GM13976 (cell line): ENCODE measurements around the gene MBNL2.

Experiments
- DNase-seq: peaks from one replicate; pipeline ENCODE4 v3.0.0; 2012; ENCODE audit warnings: low spot score
- CTCF ChIP-seq: IDR thresholded peaks from 2 replicates; pipeline ENCODE4 v1.5.1; 2012; ENCODE audit warnings: borderline replicate concordance, mild to moderate bottlenecking; ENCODE audit not compliant: insufficient read depth; ENCODE audit errors: extremely low read depth, missing control alignments, control extremely low read depth
- in situ Hi-C: fragments of 300-500 bp; cut with MboI; formaldehyde crosslinking; loops from one replicate; pipeline ENCODE4 v1.12.0; 2022; ENCODE audit warnings: low sequenced_read_pairs, mixed read lengths, inconsistent platforms; ENCODE audit not compliant: unreplicated experiment

The MBNL2 gene

DNA sequence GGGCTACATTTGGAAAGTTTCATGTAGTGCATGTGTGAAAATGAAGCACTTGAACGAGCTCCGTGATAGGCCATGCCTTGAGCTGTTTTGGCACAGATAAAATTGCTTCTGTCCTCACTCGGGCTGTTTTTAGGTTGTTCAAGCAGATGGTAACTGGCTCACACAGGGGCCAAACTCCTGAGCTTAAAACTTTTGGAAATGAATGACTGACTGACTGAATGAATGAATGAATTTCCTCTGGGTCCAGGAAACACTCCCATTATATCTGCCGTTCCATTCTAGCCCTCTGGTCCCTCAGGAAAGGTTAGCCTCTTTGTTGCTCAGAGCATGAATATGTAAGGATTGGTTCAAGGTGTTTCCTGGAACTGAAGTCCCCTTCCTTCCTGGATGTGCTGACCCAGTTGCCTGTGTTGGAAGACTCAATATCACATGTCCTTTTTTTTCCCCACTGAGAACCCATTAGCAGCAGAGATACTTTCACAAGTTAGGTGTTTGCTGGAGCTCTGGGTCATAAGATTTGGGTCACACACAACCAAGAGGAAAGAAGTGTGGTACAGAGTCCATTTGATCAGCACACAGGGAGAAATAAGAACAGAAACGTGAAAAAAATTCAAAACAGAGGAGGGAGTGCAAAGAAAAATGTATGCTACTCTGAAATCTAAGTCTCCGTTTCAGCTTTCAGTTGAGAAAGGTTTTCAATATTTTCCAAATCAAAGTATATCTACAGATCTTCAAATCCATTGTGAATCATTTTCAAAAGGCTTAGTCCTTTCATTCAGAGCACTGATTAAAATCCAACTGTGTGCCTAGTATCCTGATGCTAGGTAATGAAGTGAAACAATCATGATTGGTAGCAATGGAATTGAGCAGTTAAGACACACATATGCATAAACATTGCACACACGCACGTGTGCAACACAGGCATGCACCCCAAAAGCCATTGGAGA is 18.9 kb downstream of the MBNL2 start:
- in situ Hi-C loops, result no loop called here
- no peak for DNase-seq
- no peak for TF ChIP-seq CTCF

DNA sequence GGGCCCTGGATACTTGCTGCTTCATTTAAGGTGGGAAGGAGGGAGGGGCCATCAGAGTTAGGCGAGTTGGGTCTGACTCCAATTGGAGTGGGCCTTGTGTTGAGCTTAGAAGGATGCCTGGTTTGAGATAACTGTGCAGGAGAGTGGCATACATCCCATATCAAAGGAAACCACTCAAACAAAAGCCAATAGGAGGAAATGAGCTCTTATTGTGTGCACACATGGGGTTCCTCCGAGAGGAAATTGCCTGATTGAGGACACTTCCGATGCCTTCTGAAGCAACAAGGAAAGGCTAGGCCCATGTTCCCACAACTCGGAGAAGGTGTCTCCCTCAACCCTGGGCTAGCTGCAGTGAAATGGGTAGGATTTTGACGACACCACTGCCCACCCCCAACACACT is 19.6 kb downstream of the MBNL2 start:
- DNase-seq, result no peak
- no peak for TF ChIP-seq CTCF
- in situ Hi-C loops, result no loop called here

DNA sequence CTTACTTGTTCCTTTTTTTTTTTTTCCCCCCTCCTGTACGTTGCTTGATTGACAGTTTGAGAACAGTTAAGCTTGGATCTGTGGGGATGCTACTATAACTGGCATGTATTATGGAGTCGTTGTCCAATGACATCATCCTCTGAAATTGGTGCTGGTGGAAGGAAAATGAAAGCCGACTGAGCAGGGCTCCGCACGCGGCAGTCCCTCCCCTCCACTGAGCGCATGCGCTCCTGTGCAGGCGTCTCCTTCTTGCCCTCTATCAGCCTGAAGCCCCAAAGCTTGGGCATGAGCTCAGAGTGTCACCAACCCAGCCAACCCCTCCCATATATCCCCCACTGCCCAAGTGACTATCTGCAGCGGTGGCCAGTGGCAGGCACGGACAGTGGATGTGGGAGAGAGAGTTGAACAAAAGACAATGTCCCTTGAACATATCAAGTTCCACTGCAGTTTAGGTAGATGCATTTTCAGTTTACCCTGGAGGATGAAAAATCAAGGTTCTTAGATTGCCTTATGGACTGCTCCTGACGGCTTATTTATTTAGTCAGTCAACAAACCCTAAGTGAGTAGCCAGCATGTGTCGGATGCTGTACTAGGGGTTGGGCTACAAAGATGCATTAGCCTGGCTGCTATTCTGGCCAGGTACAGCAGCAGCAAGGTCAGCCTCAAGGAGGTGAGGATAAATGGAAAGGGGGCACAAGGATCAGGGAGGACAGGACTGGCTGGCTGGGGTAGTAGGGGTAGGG is 20.8 kb downstream of the MBNL2 start:
- in situ Hi-C loops, result no loop called here
- DNase-seq, result no peak
- TF ChIP-seq CTCF, result no peak

GRCh38 chr13:97243915-97244781 is 22.0 kb downstream of the MBNL2 start:
- TF ChIP-seq CTCF, result no peak
- in situ Hi-C loops, result no loop called here
- DNase-seq, result no peak

- DNase-seq, result no peak
- TF ChIP-seq CTCF, result no peak
- in situ Hi-C loops, result no loop called here
Observed at GRCh38 chr13:97245011-97245410, 22.9 kb downstream of the MBNL2 start.

DNA sequence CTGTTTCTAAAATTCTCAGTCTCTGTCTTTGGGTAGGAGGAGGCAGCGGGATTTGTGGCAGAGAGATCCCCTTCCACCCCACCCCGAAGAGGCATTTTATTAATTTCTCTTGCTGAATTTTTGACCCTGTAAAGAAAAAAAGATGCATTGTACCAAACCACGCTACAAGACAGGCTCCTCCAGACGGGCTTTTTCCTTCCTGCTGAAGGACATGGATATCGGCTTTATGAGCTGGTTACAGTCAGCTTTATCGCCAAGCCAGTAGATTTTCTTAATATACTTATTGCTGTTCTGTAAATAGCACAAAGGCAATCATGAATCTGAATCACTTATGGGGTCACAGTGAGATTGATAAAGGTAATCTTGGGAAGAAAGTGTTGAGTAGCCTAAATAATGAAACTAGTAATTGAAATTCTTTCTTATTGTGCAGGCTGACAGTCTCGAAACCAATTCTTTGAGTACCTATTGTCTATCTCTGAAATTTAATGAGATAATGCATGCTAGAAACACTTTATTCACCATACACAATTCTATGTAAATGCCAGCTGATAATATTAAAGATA is 24.5 kb downstream of the MBNL2 start:
- no peak for DNase-seq
- no peak for TF ChIP-seq CTCF
- in situ Hi-C loops, result no loop called here
